Activated T-cell treated with anti-CD3 and anti-CD28 coated beads, Interleukin-2, amount 50 U/mL, for 4 hours (primary cell): ENCODE measurements around the gene NCAM2. TPM values are rescaled to one million over a fixed set of nuclear protein-coding genes. Genes with fewer than 3 reads are reported as not detected.

ENCODE experiments used
- ATAC-seq, 2 donors: fragments of 200-7000 bp; cut with Tn5 transposase; one replicate each; pipeline ENCODE4 v1.10.0; 2021
- DNase-seq: peaks from one replicate; pipeline ENCODE4 v3.0.0-alpha.2; 2020
- H3K27me3 Mint-ChIP-seq: one replicate; pipeline ENCODE4 v1.8.0; 2021; ENCODE audit warnings: low read depth, mixed read lengths
- H3K36me3 Mint-ChIP-seq: one replicate; pipeline ENCODE4 v1.8.0; 2022; ENCODE audit warnings: mixed read lengths; ENCODE audit not compliant: insufficient read depth
- H3K4me1 Mint-ChIP-seq: one replicate; pipeline ENCODE4 v1.8.0; 2021; ENCODE audit warnings: low read depth, mixed read lengths
- H3K4me3 Mint-ChIP-seq: one replicate; pipeline ENCODE4 v1.8.0; 2021; ENCODE audit warnings: mild to moderate bottlenecking, moderate library complexity, mixed read lengths
- H3K9me3 Mint-ChIP-seq: one replicate; pipeline ENCODE4 v1.8.0; 2021; ENCODE audit warnings: mixed read lengths
- total RNA-seq, 3 donors: library from RNA; stranded (reverse); gene quantifications; one replicate each; pipeline ENCODE4 v1.2.1, GENCODE V29; 2021

Gene NCAM2
- total RNA-seq, 3 donors from 2014 or later = not detected

DNA sequence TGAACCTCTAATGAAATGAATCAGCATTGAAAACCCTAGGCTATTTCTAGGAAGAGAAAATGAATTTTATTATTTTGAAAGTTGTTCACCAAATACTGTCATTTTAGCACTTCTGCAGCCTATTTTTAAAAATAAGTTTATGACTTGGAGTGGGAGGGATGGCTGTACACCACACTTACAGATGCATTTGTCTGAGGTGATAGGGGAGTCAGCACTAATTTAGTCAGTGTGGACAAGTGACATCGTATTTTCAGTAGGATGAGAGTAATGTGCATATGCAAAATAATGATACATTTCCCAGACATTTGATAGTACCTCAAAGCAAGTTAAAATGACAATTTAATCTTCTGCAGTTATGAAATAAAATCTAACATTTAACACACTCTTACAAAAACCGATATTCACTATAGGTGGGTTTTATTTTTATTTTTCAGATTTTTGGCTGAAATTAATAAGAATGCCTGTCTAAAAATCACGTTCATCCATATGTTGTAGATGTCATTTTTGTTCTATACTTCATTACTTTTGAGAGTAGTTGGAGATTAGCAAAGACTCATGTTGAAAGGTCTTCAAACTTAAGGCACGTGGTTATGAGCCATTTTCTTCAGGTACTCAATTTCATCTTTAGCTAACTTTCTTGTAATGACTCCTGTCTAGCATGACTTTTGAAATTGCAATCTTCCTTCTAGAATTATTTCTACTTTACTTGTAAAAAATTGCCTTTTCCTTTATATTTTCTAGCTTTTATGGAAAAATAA is 186.7 kb downstream of the NCAM2 start:
- ATAC-seq (no peak), DNase-seq (no peak)
- no peak overlapping the region for H3K4me3 Mint-ChIP-seq

DNA sequence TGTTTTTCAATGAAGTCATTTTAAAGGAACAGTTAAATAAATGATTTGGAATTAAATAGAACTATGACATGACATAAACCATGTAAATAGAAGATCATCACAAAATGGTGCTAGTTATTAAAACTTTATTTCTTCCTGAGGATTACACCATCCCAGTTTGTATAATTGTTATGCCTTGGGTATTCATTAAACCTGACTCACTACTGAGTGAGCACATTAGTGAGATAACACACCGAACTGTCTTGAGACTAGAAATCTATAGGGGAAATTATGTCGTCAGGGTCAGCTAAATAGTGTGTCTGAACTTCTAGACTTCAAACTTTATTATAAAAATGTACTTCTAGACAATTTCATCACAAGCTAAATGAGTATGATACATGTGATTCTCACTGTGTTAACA is 189.4 kb downstream of the NCAM2 start:
- Mint-ChIP-seq H3K4me1 (no peaks in the 10 kb centered on the region), H3K4me3 (no peak overlapping the region), H3K36me3 (no peaks in the 10 kb centered on the region), H3K27me3 (no peaks in the 10 kb centered on the region), H3K9me3 (no peaks in the 10 kb centered on the region)
- DNase-seq = no peak
- no peak for ATAC-seq

More for the DNA sequence above, 186.7 kb downstream of the NCAM2 start:
- no peaks in the 10 kb centered on the region for H3K4me1 Mint-ChIP-seq
- no peaks in the 10 kb centered on the region for H3K36me3 Mint-ChIP-seq
- H3K9me3 Mint-ChIP-seq = no peaks in the 10 kb centered on the region
- no peaks in the 10 kb centered on the region for H3K27me3 Mint-ChIP-seq

GRCh38 chr21:21188513-21189195 is 190.4 kb downstream of the NCAM2 start:
- Mint-ChIP-seq H3K36me3 (no peaks in the 10 kb centered on the region), H3K4me3 (no peak overlapping the region), H3K4me1 (no peaks in the 10 kb centered on the region), H3K9me3 (no peaks in the 10 kb centered on the region), H3K27me3 (no peaks in the 10 kb centered on the region)
- no peak for ATAC-seq
- DNase-seq = no peak

- Mint-ChIP-seq H3K4me1 (peaks cover 11% of the 10 kb centered on the region), H3K36me3 (no peaks in the 10 kb centered on the region), H3K9me3 (no peaks in the 10 kb centered on the region), H3K27me3 (no peaks in the 10 kb centered on the region), H3K4me3 (no peak overlapping the region)
- no peak for DNase-seq
- ATAC-seq = no peak
These were observed 197.3 kb downstream of the NCAM2 start for GRCh38 chr21:21195417-21195943.

- Mint-ChIP-seq H3K27me3 (no peaks in the 10 kb centered on the region), H3K4me3 (no peak overlapping the region), H3K9me3 (no peaks in the 10 kb centered on the region), H3K4me1 (peaks cover 11% of the 10 kb centered on the region), H3K36me3 (no peaks in the 10 kb centered on the region)
- DNase-seq (no peak), ATAC-seq (no peak)
These were observed 197.9 kb downstream of the NCAM2 start for GRCh38 chr21:21196087-21196486.

DNA sequence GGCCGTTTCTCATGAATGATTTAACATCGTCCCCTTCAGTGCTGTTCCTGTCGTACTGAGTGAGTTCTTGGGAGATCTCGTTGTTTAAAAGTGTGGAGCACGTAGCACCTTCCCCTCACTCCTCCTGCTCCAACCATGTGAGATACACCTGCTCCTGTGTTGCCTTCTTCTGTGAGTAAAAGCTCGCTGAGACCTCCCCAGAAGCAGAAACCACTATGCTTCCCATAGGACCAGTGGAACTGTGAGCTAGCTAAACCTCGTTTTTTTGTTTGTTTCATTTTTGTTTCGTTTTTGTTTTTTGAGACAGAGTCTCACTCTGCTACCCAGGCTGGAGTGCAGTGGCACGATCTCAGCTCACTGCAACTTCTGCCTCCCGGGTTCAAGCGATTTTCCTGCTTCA is 198.6 kb downstream of the NCAM2 start:
- DNase-seq = no peak
- peaks cover 11% of the 10 kb centered on the region for H3K4me1 Mint-ChIP-seq
- H3K36me3 Mint-ChIP-seq = no peaks in the 10 kb centered on the region
- no peaks in the 10 kb centered on the region for H3K27me3 Mint-ChIP-seq
- H3K4me3 Mint-ChIP-seq = no peak overlapping the region
- no peak for ATAC-seq
- no peaks in the 10 kb centered on the region for H3K9me3 Mint-ChIP-seq

DNA sequence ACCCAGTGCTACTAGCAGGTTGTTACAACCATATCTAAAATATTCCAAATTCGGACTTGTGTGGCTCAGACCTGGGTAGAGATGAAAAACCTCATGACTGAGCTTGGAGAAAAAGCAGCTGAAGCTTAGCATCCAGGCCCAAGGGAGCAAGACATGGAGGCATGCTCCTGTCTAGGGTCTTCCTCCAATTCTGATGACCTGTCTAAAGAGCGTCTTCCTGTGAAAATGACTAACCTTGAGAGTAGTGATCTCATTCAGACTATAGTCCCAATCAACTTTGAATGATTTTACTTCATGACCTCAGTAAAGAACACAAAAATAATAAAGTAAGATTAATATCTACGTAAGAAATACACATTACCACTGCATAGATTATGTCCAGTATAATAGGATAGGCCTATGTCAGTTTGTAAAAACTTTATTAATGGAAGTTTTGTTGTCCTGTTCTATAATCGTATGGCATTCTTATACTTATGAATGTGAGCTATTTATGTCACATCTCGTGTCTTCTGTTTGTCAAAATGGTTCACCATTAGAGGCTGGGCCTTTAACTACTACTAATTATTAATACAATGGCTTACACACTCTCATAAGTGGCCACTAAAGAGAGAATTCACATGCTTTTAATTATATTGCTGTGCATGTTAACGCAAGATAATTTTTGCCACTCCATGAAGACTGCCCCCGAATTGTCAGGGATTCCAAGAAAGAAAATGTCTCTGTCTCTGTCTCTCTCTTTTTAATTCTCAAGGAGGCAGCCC is 201.3 kb downstream of the NCAM2 start:
- no peaks in the 10 kb centered on the region for H3K36me3 Mint-ChIP-seq
- H3K9me3 Mint-ChIP-seq = no peaks in the 10 kb centered on the region
- DNase-seq (no peak), ATAC-seq (no peak)
- H3K4me1 Mint-ChIP-seq = peaks cover 11% of the 10 kb centered on the region
- H3K27me3 Mint-ChIP-seq = no peaks in the 10 kb centered on the region
- no peak overlapping the region for H3K4me3 Mint-ChIP-seq

- no peaks in the 10 kb centered on the region for H3K27me3 Mint-ChIP-seq
- H3K36me3 Mint-ChIP-seq = no peaks in the 10 kb centered on the region
- no peak overlapping the region for H3K4me3 Mint-ChIP-seq
- DNase-seq (no peak), ATAC-seq (no peak)
- peaks cover 11% of the 10 kb centered on the region for H3K4me1 Mint-ChIP-seq
- H3K9me3 Mint-ChIP-seq = no peaks in the 10 kb centered on the region
These were observed 202.1 kb downstream of the NCAM2 start for GRCh38 chr21:21200103-21200938.

- peaks cover 11% of the 10 kb centered on the region for H3K4me1 Mint-ChIP-seq
- H3K9me3 Mint-ChIP-seq = no peaks in the 10 kb centered on the region
- ATAC-seq (no peak), DNase-seq (no peak)
- no peaks in the 10 kb centered on the region for H3K27me3 Mint-ChIP-seq
- H3K36me3 Mint-ChIP-seq = no peaks in the 10 kb centered on the region
- H3K4me3 Mint-ChIP-seq = no peak overlapping the region
These were observed 202.9 kb downstream of the NCAM2 start for GRCh38 chr21:21200939-21201615.

DNA sequence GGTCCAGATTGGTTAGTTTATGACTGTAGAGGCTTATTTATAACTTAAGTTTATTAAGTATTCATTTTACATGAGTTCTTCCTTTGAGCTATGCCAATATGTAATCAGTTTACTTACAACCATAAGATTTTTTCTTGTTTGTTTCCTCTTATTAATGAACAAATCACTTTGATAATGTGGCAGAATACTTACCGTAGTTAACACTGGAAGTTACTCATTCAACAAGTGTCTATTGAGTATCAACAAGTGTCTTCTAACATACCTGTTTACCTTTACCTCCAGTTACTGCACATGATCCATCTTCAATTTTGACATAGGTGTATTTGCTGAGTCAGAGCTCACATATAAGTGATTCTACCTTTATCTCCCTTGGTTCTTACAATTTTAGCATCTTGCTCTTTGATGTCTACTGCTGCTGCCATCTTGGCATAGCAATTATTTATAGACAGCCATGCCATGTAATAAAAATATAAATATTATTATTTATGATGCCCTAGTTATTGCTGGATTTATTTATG is 205.7 kb downstream of the NCAM2 start:
- no peaks in the 10 kb centered on the region for H3K9me3 Mint-ChIP-seq
- no peaks in the 10 kb centered on the region for H3K27me3 Mint-ChIP-seq
- no peaks in the 10 kb centered on the region for H3K36me3 Mint-ChIP-seq
- peaks cover 10% of the 10 kb centered on the region for H3K4me1 Mint-ChIP-seq
- no peak for ATAC-seq
- DNase-seq = no peak
- no peak overlapping the region for H3K4me3 Mint-ChIP-seq

DNA sequence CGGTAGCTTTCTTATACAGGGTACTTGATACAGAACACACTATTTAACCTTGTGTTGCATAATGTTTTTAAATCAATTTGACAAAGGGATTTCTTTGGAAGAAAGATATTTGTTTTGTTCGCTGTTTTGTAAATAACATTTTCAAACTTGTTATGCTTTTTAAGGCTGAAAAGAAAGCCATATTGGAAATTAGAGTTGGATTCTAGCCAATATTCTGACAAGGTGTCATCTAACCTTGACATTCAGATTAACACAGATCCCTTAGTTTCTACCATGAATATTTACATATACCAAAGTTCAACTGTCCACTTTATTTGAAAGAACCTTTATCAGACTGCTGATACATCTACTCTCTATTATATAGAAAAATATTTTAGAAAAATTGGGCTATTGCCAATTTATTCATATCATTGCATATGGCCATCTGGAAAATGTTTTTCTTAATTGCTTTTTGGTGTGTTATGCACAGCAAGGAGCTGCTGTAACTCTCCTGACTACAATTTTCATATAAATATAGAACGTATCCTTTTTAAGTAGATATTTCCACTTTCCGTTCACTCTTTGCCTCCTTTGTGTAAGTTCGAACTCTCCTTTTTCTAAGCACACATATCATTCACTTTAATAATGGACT is 206.3 kb downstream of the NCAM2 start:
- Mint-ChIP-seq H3K4me1 (peaks cover 5% of the 10 kb centered on the region), H3K36me3 (no peaks in the 10 kb centered on the region), H3K4me3 (no peak overlapping the region), H3K9me3 (no peaks in the 10 kb centered on the region), H3K27me3 (no peaks in the 10 kb centered on the region)
- ATAC-seq = no peak
- DNase-seq = no peak

DNA sequence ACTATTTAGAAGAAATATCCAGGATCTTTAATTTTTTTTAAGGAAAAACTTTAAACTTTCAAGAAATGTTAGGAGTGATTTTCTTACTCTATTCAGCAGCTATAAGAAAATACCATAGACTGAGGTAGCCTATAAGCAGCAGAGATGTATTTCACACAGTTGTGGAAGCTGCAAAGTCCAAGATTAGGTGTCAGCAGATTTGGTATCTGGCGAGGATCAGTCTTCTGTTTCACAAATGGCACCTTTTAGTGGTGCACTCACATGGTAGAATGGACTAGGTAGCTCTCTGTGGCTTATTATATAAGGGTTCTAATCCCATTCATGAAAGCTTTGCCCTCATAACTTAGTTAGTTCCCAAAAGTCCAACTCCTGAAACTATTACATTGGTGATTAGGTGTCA is 207.4 kb downstream of the NCAM2 start:
- no peak overlapping the region for H3K4me3 Mint-ChIP-seq
- no peaks in the 10 kb centered on the region for H3K4me1 Mint-ChIP-seq
- H3K36me3 Mint-ChIP-seq = no peaks in the 10 kb centered on the region
- DNase-seq (no peak), ATAC-seq (no peak)
- no peaks in the 10 kb centered on the region for H3K27me3 Mint-ChIP-seq
- H3K9me3 Mint-ChIP-seq = no peaks in the 10 kb centered on the region

DNA sequence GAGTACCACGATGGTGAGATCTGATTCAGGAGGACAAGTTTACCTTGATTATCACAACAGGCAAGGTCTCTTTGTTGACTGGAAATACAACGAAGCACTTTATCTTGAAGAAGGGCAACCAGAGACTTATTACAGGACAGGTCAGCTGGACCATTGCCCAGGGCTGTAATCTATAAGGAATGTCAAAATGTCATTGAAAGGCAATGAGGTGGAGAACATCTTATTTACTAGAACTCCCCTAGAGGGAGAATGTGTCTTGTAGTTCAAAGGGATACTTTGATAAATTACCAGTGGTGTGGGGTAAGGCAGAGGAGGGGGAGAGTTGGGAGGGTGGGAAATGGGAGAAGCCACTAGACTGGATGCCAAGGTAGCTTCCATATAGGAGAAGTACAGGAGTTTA is 212.3 kb downstream of the NCAM2 start:
- DNase-seq (no peak), ATAC-seq (no peak)
- H3K4me1 Mint-ChIP-seq = no peaks in the 10 kb centered on the region
- peaks cover 4% of the 10 kb centered on the region for H3K9me3 Mint-ChIP-seq
- no peak overlapping the region for H3K4me3 Mint-ChIP-seq
- no peaks in the 10 kb centered on the region for H3K36me3 Mint-ChIP-seq
- no peaks in the 10 kb centered on the region for H3K27me3 Mint-ChIP-seq
